K562 (cell line): ENCODE measurements around the gene KDM4C. TPM values are rescaled to one million over a fixed set of nuclear protein-coding genes. Genes with fewer than 3 reads are reported as not detected.

Experiments
- CBFA2T2 ChIP-seq: fragments of 450-650 bp; conservative IDR thresholded peaks from 2 replicates; pipeline ENCODE4 v1.6.1; 2017; ENCODE audit warnings: mild to moderate bottlenecking
- ELK3 ChIP-seq: fragments of 450-650 bp; formaldehyde crosslinking; IDR thresholded peaks from 2 replicates; pipeline ENCODE4 v1.4.0; 2020; ENCODE audit warnings: mild to moderate bottlenecking
- FIP1L1 ChIP-seq: fragments of 200-400 bp; formaldehyde crosslinking; IDR thresholded peaks from 2 replicates; pipeline ENCODE4 v1.6.1; 2018; ENCODE audit warnings: mild to moderate bottlenecking, low read depth, low read length; ENCODE audit not compliant: poor library complexity, severe bottlenecking
- GTF2A2 ChIP-seq: IDR thresholded peaks from 2 replicates; pipeline ENCODE4 v1.6.1; 2016; ENCODE audit warnings: mild to moderate bottlenecking, missing genetic modification characterization, missing compliant biosample characterization
- ID3 ChIP-seq, 2 experiments: fragments of 250-450 bp in 1 of 2; fragments of 450-650 bp in 1 of 2; sonication (Bioruptor Pico) in 1 of 2; IDR thresholded peaks; 2 replicates each; pipeline versions ENCODE4 v1.6.1 to v1.8.0; 2016 to 2021; ENCODE audit warnings: mild to moderate bottlenecking in 2 of 2, moderate library complexity in 2 of 2, missing compliant biosample characterization in 1 of 2, missing genetic modification characterization in 1 of 2
- MGA ChIP-seq: fragments of 450-650 bp; IDR thresholded peaks from 2 replicates; pipeline ENCODE4 v1.6.1; 2016; ENCODE audit warnings: mild to moderate bottlenecking, moderate library complexity
- PATZ1 ChIP-seq: fragments of 250-450 bp; sonication (Bioruptor Pico); IDR thresholded peaks from 2 replicates; pipeline ENCODE4 v1.5.0; 2020; ENCODE audit warnings: mild to moderate bottlenecking, borderline replicate concordance
- PML ChIP-seq: IDR thresholded peaks from 2 replicates; pipeline ENCODE4 v1.6.1; 2012; ENCODE audit warnings: low read length, inconsistent platforms
- SOX6 ChIP-seq: fragments of 450-650 bp; IDR thresholded peaks from 2 replicates; pipeline ENCODE4 v1.6.1; 2014; ENCODE audit warnings: mild to moderate bottlenecking
- TEAD2 ChIP-seq: fragments of 450-650 bp; IDR thresholded peaks from 2 replicates; pipeline ENCODE4 v1.6.1; 2016; ENCODE audit warnings: missing genetic modification characterization, control low read depth, missing compliant biosample characterization
- ZNF212 ChIP-seq: fragments of 450-650 bp; formaldehyde crosslinking; IDR thresholded peaks from 2 replicates; pipeline ENCODE4 v1.4.0; 2020; ENCODE audit warnings: mild to moderate bottlenecking
- polyA plus RNA-seq, 8 experiments: library from polyadenylated mRNA; depleted of rRNA in 4 of 8; stranded (reverse) in 5 of 8; unstranded in 3 of 8; fragments of >200 nt; fragmentation: Nextera tagmentation in 2 of 8; fragmentation: Illumina TruSeq in 1 of 8; extraction: Ambion mirVana in 2 of 8; extraction: Trizol in 1 of 8; gene quantifications; 2 replicates each; pipeline versions ENCODE4 v1.2.1 to v1.2.3, GENCODE V29; 2011 to 2014; ENCODE audit warnings: inconsistent platforms in 1 of 8, missing spikeins in 1 of 8
- total RNA-seq, 7 experiments: library from RNA; depleted of rRNA in 6 of 7; stranded (reverse); fragments of >200 nt in 6 of 7; fragmentation: Illumina TruSeq in 2 of 7; extraction: Trizol in 2 of 7; gene quantifications; 2 replicates each; pipeline versions ENCODE4 v1.2.1 to v1.2.3, GENCODE V29; 2011 to 2021; ENCODE audit warnings: low replicate concordance in 1 of 7

KDM4C gene
- total and polyA plus RNA-seq, 9 of the 15 experiments (the other 6 are each of a cell fraction or from before 2014, with no cell fraction given): 5.4 to 17.0 (median 12.6) TPM

- TF ChIP-seq PATZ1 (CRISPR knock-in tag): no peak
- no peak for TF ChIP-seq ELK3 (CRISPR knock-in tag)
- no peak for TF ChIP-seq GTF2A2
- no peak for TF ChIP-seq MGA
- no peak for TF ChIP-seq ZNF212 (CRISPR knock-in tag)
- peak; percentile 77 for TF ChIP-seq CBFA2T2
- TF ChIP-seq ID3 (CRISPR knock-in tag; IDR thresholded peaks at IDR 0.05): no peak
- TF ChIP-seq ID3 (tag; IDR thresholded peaks at IDR 0.05): no peak
- TF ChIP-seq PML: 0 out of 2 replicates have a peak, but pooled peaks have one; percentile 26
- TF ChIP-seq FIP1L1: no peak
- TF ChIP-seq TEAD2: no peak
- TF ChIP-seq SOX6: peak; percentile 72; the same call in 1 of the 2 replicates
Observed at GRCh38 chr9:6896562-6896961, 138.8 kb downstream of the KDM4C start (continued).
